Left ventricle myocardium inferior (tissue), 1 donor: Measurements from ENCODE around the gene C20orf96. TPM values are rescaled to one million over a fixed set of nuclear protein-coding genes. Genes with fewer than 3 reads are reported as not detected.
A peak's percentile ranks its signal among the peaks of the same experiment; 100 is the strongest.

ENCODE experiments used
- DNase-seq: peaks from one replicate; pipeline ENCODE4 v3.0.0-alpha.2; 2020
- H3K27ac ChIP-seq: fragments of 200-600 bp; replicated peaks from 2 replicates; pipeline ENCODE4 v1.8.0; 2021
- H3K27me3 ChIP-seq: fragments of 200-600 bp; 2 replicates; pipeline ENCODE4 v1.8.0; 2021; ENCODE audit warnings: low read depth
- H3K36me3 ChIP-seq: fragments of 200-600 bp; 2 replicates; pipeline ENCODE4 v1.8.0; 2021
- H3K4me1 ChIP-seq: fragments of 200-600 bp; 2 replicates; pipeline ENCODE4 v1.8.0; 2021
- H3K4me3 ChIP-seq: fragments of 200-600 bp; 2 replicates; pipeline ENCODE4 v1.8.0; 2021; ENCODE audit warnings: mild to moderate bottlenecking, moderate library complexity
- H3K9me3 ChIP-seq: fragments of 200-600 bp; replicated peaks from 2 replicates; pipeline ENCODE4 v1.8.0; 2021
- intact Hi-C: fragments of 100-400 bp; cut with micrococcal nuclease; formaldehyde crosslinking; loops from one replicate; pipeline ENCODE4 v1.11.0; 2022
- total RNA-seq: library from RNA; stranded (reverse); fragmentation: NEBNext Ultra II Directional; extraction: Animal tissue kit (Norgen Biotek cat#: 25700); gene quantifications from one replicate; pipeline ENCODE4 v1.2.1, GENCODE V29; 2021
- TF ChIP-seq, protein P1 (sequence below): fragments of 200-600 bp; IDR thresholded peaks from 2 replicates; pipeline ENCODE4 v1.8.0; 2021; ENCODE audit warnings: antibody characterized with exemption, mild to moderate bottlenecking, borderline replicate concordance
- donor health status: DM: no; HTN: yes; CAD: no; lungs with severe emphysema.

The C20orf96 gene
- total RNA-seq, 1 donor from 2014 or later = 6.6 TPM

DNA sequence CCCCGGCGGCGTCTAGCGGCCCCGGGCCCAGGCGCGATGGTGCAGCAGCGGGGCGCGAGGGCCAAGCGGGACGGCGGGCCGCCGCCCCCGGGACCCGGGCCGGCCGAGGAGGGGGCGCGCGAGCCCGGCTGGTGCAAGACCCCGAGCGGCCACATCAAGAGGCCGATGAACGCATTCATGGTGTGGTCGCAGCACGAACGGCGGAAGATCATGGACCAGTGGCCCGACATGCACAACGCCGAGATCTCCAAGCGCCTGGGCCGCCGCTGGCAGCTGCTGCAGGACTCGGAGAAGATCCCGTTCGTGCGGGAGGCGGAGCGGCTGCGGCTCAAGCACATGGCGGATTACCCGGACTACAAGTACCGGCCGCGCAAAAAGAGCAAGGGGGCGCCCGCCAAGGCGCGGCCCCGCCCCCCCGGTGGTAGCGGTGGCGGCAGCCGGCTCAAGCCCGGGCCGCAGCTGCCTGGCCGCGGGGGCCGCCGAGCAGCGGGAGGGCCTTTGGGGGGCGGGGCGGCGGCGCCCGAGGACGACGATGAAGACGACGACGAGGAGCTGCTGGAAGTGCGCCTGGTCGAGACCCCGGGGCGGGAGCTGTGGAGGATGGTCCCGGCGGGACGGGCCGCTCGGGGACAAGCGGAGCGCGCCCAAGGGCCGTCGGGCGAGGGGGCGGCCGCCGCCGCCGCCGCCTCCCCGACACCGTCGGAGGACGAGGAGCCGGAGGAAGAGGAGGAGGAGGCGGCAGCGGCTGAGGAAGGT is 35.5 kb upstream of the C20orf96 start:
- Histone ChIP-seq H3K4me3 (peak overlapping the region; percentile 83), H3K9me3 (no peaks in the 10 kb centered on the region), H3K27me3 (no peaks in the 10 kb centered on the region), H3K36me3 (no peaks in the 10 kb centered on the region), H3K4me1 (peaks cover 61% of the 10 kb centered on the region), H3K27ac (peak overlapping the region; percentile 98)
- DNase-seq = peak; percentile 71
- intact Hi-C loops = no loop called here
- TF ChIP-seq, protein P1, sequence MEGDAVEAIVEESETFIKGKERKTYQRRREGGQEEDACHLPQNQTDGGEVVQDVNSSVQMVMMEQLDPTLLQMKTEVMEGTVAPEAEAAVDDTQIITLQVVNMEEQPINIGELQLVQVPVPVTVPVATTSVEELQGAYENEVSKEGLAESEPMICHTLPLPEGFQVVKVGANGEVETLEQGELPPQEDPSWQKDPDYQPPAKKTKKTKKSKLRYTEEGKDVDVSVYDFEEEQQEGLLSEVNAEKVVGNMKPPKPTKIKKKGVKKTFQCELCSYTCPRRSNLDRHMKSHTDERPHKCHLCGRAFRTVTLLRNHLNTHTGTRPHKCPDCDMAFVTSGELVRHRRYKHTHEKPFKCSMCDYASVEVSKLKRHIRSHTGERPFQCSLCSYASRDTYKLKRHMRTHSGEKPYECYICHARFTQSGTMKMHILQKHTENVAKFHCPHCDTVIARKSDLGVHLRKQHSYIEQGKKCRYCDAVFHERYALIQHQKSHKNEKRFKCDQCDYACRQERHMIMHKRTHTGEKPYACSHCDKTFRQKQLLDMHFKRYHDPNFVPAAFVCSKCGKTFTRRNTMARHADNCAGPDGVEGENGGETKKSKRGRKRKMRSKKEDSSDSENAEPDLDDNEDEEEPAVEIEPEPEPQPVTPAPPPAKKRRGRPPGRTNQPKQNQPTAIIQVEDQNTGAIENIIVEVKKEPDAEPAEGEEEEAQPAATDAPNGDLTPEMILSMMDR = no peak

DNA sequence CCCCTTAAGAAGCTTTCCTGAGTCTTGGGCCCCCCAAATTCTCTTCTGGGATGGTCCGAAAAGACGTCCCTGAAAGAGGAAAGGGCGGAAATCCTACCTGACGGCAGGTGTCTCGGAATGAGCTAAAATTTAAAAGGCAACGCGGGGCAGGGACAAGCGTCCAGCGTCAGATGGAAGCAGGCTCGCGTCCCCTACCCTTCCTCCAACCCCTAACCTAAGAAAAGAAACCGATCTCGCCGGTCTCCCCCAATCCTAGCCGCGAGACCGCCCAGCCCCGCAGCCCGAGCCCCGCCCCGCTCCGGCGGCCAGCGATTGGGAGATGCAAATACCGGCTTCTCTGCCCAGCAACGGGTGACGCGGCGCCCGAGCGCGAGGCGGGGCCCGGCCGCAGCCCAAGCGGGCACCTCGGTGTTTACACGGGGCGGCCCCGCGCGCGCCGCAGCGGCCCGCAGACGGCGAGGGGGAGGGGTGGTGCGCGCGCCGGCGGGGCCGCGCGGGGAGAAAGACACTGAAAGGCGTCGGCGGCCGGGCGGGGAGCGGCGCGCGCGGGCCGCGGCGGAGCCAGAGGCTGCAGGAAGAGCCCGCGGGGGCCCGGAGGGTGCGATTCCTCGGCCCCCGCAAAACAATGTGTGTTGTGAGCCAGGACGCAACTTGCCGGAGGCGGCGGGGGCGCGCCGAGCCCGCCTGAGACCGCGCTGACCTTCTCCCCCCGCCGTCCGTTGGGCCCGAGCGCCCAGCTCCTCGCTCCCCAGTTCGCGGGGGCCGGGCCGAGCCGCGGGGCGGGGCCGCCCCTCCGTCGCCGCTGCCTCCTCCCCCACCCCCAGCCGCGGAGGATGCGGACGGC is 34.7 kb upstream of the C20orf96 start, which contains the start of gene SOX12:
TSS of gene SOX12 (plus strand) at position 508 of the 844 bp plus-strand sequence. CDS start 373 bp downstream, outside the sequence.
- H3K4me3 ChIP-seq = peak within 1 kb of the TSS; percentile 83
- peaks cover 2% of the 10 kb centered on the region for H3K36me3 ChIP-seq
- peak; percentile 98 for DNase-seq
- TF ChIP-seq, protein P1 = no peak
- peaks cover 58% of the 10 kb centered on the region for H3K4me1 ChIP-seq
- H3K27me3 ChIP-seq = no peaks in the 10 kb centered on the region
- no peaks in the 10 kb centered on the region for H3K9me3 ChIP-seq
- intact Hi-C loops = no loop called here
- peak within 1 kb of the TSS; percentile 98 for H3K27ac ChIP-seq

DNA sequence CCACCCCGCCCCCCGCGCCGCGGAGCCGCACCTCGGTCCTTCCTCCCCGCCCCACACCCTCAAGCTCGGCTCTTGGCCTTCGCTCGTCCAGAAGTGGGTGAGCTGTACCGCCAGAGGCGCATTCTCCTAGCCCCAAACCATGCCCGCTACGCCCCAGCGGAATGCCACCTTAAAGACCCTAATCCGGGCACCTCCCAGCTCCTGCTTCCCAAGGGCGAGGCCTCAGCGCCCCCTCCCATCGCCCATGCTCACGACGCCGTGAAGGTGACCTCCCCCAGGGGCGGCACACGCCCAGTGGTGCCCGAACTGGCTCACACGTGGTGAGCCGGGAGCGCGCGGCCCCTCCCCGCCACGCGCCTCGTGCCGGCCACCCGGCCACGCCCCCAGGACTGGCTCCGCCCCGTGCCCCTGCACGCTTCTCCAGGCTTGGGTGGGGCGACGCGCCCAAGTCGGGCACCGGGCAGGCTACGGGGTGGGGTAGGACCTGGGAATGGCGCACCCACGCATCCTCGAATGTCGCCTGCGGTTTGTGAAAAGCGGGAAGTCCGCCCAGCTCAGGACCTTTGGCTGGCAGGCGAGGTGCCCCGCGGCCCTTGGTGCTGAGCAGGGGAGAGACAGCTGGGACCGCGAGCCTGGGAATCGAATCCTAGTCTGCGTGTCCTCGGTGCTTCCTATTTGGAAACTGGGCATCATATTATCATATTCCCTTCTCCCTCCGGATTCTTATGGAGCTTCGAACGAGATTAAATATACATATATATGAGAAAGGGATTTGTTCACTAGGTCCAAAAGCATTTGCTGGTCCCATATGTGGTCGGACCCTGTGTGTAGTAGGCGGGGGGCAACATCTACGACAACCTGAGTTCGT is 33.9 kb upstream of the C20orf96 start:
- intact Hi-C loops = no loop called here
- H3K4me1 ChIP-seq = peaks cover 51% of the 10 kb centered on the region

DNA sequence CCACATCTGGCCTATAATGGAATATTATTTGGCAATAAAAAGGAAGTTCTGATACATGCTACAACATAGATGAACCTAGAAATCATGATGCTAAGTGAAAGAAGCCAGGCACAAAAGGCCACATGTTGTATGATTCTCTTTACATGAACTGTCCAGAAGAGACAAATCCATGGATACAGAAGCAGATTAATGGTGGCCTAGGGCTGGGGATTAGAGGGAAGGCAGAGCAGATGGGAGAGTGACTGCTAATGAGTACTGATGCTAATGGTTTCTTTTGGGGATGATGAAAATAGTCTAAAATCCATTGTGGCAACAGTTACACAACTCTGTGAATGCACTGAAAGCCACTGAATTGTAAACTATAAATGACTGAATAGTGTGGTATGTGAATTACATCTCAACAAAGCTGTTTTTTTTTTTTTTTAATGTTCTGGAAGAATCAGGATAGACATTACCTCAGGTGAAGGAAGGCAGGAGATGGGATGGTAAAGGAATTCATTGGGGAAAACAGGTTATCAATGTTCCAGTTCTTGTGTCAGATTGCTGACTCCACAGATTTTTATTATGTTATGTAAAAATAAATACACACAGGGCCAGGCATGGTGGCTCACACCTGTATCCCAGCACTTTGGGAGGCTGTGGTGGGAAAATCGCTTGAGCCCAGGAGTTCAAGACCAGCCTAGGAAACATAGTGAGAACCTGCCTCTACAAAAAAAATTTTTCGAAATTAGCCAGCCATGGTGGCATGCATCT is 25.9 kb upstream of the C20orf96 start:
- intact Hi-C loops = no loop called here
- TF ChIP-seq, protein P1 = no peak
- Histone ChIP-seq H3K9me3 (no peaks in the 10 kb centered on the region), H3K4me1 (no peaks in the 10 kb centered on the region), H3K36me3 (peaks cover 6% of the 10 kb centered on the region), H3K4me3 (no peak overlapping the region), H3K27ac (no peak overlapping the region), H3K27me3 (no peaks in the 10 kb centered on the region)
- DNase-seq = no peak

More for the DNA sequence above, 33.9 kb upstream of the C20orf96 start:
- H3K36me3 ChIP-seq = peaks cover 6% of the 10 kb centered on the region
- H3K27me3 ChIP-seq = no peaks in the 10 kb centered on the region
- peak; percentile 91 for DNase-seq
- H3K27ac ChIP-seq = peak overlapping the region; percentile 98
- no peaks in the 10 kb centered on the region for H3K9me3 ChIP-seq
- TF ChIP-seq, protein P1 = peak; percentile 35
- H3K4me3 ChIP-seq = peak overlapping the region; percentile 83
